HG03432 (cell line): ENCODE results near the gene PDLIM7.

Experiments used
- ATAC-seq: cut with Tn5 transposase; IDR thresholded peaks from one replicate; pipeline ENCODE4 v1.9.1; 2021; ENCODE audit warnings: mild to moderate bottlenecking, moderate library complexity; ENCODE audit not compliant: unreplicated experiment

The PDLIM7 gene

DNA sequence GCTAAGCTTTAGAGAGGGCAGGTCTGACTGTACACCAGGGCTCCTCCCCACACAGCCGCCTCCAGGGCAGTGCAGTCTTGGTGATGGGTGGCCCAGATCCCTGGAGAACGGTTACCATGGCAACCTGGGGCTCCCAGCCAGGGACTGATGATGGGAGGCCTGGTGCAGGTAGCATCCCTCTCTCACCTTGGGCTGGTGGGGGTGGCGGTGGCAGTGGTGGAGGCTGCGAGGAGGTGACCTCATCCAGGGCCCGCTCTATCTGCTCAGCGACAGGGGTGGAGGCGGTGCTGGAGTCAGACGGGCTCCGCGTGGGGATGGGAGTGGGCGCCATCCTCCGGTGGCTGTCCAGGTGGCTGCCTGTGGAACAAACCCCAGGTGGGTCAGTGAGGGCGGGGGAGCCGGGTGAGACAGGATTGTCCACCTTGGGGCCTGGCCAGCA lies 38.5 kb downstream of the PDLIM7 start:
- ATAC-seq, result no peak

DNA sequence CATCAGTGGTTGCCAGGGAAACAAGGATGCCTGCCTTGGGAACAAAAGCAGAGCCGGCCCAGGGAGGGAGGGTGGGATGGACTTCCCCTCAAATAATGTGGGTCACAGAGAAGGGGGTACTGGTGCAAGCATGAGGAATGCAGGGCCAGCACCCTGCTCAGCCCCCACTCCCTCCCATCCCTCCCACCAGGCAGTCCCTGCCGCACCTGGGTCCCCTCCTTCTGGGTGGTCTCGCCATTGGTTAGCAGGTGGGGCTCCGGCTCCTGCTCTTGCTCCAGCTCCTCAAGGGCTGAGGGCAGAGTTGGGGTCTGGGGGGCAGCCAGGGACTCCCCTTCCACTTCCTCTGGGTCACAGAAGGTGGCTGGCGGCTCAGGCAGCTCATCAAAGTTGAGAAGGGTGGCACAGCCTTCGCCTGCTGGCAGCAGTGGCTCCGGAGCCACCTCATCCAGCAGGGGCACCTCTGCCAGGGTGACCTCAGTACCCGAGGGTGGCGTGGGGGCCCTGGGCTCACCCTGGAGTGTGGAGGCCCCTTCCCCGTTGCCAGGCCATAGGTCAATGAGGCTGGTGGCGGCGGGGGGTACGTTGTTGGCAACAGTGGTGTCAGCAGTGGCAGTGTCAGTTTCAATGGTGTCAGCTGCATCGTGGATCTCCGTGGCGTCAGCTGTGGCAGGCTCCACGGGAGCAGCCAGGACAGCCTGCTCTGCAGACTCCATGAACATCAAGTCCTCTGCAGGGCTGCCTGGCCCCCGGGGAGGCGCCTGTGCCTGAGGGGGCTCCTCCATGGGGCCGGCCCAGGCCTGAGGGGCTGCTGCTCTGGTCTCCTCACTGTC lies 39.3 kb downstream of the PDLIM7 start:
- ATAC-seq, result no peak

DNA sequence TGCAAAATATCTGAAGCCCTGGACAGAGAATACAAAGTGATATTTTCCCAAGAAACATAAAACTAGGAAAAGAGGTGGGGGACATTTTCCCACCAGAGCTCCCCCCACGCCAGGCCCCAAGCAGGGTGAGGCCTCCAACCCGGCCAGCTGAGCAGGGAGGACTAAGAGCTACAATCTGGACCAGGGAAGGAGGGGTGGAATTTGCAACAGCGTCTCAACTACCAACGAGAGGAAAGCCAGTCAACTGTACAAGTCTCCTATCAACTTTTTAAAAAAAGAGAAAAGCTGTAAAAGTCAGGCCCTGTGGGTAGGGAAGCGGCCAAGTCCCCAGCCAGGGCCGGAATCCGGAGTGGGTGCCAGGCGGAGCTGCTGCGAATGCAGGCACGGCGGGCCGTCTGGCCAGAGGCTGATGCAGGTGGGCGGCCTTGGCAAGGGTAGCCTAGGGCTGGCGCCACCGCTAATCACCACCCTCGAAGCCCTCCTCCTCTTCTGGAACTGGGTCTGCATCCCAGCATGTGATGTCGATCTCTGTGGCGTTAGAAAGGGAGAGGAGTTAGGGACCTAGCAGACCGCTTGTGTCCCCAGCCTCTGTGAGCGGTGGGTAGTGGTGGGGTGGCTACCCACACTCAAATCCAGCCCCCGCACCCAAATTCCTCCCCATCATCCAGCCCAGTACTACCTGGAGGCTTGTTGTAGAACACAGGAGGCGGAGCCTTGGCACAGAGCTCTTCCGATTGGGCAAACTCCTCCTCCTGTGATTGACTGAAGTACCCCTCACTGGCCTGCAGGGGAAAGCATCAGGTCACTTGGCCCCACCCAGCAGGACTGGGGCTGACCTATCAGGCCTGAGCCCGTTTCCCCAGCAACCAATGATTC lies 40.2 kb downstream of the PDLIM7 start:
- peak; percentile 39 for ATAC-seq

DNA sequence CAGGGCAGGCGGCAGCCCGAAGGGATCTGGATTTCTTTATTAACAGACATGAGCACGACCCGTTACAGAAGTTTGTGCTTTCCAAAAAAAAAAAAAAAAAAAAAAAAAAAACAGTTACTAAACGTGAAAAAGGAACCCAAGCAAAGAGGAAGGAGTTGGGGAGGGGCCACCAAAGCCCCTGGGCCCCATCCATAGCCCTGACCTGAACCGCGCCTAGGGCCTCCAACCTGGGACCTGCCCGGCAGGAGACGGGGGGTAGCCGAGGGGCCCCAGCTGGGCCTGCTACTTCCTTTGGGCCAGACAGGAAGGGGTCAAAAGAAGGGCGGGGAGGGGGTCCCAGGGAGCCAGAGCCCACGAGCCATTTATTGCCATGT lies 40.8 kb downstream of the PDLIM7 start:
- ATAC-seq, result no peak

DNA sequence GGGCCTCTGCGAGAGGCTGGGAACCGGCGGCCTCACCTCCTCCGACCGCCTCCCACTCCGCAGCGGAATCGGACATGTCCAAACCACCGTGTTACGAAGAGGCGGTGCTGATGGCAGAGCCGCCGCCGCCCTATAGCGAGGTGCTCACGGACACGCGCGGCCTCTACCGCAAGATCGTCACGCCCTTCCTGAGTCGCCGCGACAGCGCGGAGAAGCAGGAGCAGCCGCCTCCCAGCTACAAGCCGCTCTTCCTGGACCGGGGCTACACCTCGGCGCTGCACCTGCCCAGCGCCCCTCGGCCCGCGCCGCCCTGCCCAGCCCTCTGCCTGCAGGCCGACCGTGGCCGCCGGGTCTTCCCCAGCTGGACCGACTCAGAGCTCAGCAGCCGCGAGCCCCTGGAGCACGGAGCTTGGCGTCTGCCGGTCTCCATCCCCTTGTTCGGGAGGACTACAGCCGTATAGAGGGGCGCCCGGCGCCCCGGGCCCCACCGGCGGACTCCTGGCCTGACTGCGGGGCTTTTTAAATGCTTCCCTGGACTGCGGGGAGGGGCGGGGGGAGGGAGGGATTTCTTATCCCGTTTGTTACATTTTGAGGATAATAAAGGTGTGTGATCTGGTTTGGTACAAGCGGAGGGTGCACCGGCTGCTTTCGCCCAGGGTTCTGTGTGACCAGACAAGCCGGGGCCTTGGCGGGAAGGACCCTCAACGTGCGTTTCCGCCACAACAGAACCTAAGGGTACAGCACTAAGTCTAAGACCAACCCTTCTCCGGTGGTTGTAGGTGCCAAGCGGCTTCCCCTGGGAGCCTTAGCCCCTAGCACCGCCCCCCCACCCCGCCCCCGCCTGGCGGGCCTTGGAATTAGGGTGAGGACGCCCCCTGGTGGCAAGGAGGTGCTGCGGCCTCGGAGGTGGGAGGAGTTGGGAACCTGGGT lies 41.5 kb downstream of the PDLIM7 start:
- ATAC-seq, result peak; percentile 26

DNA sequence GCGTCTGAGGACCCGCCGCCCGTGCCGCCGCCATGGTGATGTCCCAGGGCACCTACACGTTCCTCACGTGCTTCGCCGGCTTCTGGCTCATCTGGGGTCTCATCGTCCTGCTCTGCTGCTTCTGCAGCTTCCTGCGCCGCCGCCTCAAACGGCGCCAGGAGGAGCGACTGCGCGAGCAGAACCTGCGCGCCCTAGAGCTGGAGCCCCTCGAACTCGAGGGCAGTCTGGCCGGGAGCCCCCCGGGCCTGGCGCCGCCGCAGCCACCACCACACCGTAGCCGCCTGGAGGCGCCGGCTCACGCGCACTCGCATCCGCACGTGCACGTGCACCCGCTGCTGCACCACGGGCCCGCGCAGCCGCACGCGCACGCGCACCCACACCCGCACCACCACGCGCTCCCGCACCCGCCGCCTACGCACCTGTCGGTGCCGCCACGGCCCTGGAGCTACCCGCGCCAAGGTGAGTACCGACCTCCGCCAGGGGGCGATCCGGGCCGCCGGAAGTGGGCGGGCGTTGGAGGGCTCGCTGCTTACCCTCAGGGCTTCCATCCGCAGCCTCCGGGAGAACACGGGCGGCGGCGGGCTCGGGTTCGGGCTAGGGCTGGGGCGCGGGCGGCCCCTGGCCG lies 42.3 kb downstream of the PDLIM7 start:
- peak; percentile 51 for ATAC-seq

DNA sequence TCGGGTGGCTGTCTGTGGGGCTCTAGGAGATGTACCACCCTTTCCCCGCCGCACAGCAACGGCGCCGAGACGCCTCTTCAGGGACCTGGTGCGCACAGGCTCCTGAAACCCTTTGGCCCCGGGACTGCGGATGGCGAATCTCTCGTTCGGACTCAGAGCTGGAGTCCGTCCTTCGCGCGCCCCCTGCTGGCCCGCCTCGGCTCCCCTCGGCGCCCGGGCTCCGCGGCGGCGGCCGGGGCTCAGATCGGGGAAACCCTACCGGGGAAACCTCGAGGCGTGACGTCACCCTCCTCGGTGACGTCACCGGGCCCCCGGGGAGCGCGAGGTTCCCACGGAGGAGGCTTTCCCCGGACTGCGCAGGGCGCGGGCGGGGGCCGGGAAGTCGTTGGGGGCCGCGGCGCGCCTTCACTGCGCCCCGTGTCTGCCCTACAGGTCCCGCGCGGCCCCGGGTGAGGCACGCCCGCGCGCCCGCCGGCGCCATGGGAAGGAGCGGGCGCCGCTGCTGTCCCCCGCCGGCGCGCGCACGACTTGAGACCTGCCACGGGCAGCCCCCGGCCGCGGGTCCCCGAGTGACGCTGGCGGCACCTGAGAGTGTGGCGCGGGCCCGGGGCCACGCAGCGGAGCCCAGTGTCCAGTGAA lies 42.9 kb downstream of the PDLIM7 start:
- peak; percentile 52 for ATAC-seq

DNA sequence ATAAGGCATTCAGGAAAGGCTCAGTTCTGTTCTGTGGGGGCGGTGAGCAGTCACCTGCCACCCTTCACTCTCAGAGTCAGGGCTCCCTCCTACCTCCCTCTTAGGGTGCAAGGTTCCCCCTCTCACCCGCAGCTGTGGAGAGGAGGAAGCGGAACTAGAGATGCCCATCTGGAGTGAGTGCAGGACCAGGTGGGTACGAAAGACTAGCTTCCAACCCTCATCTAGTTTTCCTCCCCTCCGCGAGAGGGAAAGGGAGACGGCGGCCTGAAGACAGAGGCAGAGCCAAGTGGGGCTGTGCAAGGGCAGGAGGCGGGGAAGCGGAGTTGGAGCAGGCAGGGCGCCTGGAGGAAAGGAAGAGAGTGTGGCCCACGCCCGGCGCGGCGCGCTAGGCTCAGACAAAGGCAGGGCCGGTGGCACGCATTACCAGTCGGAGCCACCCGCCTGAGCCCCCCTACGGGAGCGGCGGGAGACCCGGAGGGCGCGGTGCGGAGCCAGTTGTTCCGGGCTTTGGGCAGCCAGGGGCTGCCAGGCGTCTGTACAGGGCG lies 43.5 kb downstream of the PDLIM7 start:
- ATAC-seq, result peak; percentile 1

DNA sequence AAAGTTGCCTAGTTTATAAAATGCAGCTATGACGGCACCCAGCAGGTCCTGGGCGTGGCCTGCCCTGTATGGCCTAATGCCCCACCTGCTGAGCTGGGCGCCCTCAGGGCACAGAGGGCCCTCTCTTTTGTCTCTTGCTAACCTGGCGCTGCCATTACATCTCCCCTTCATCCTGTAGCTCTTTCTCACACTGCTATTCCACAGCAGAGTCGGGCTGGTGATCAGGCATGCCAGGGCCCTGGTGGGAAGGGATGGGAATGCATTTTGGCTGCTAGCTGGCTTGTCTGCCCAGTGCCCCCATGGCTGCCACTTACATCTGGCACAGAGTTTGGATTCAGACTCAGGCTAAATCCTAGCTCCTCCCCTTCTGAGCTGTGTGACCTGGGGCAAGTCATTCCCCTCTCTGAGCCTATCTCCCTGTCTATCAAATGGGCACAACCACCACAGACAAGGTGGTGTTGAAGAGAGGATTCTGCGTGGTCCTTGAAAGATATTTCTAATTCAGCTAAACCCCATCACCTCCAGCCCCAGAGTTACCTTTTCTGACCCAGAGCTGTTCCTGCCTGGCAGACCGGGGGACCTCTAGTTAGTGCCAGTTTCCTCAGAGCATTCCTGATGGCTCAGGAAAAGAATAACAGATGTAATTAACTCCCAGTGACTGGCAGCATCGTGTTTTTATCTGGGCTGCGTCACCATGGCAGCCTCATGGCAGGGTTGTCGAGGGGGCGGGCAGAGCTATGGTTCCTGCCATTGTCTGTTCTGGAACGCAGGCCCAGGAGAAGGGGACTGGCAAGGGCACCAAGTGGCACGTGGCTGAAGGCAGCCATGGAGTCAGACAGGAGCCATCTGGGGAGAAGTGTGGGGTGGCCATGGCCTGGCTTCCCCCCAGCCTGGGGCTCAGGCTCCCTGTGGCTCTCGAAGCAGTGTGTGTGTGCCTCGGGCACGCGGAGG lies 44.4 kb downstream of the PDLIM7 start:
- ATAC-seq, result no peak

DNA sequence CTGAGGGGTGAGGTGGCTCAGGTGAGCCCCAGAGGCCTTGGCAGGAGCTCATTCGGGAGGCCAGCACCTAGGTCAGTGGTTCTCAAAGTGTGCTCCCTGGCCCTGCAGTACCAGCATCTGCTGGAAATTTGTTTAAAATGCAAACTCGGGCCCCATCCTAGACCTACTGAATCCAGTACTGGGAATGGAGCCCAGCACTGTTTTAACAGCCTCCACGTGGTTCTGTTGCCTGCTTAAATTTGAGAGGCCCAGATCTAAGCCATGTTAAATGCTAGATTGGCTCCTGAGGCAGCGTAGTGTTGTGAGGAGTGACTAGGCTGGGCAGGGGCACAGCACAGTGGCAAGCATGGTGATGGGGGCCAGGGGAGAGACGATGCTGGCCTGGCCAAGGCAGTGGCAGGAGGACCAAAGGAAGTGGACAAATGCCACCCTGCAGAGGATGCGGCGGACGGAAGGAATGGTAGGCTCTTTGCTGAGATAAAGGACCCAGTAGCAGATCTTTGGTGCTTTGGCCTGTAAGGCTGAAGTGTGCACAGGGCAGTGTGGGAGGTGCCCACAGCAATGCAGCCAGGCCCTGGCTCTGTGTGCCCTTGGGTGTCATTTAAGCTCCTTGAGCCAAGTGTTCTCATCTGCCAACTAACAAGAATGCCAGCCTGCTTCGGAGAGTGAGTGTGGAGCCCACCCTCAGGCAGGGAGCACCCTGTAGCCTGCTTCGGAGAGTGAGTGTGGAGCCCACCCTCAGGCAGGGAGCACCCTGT lies 46.6 kb downstream of the PDLIM7 start:
- ATAC-seq, result no peak

DNA sequence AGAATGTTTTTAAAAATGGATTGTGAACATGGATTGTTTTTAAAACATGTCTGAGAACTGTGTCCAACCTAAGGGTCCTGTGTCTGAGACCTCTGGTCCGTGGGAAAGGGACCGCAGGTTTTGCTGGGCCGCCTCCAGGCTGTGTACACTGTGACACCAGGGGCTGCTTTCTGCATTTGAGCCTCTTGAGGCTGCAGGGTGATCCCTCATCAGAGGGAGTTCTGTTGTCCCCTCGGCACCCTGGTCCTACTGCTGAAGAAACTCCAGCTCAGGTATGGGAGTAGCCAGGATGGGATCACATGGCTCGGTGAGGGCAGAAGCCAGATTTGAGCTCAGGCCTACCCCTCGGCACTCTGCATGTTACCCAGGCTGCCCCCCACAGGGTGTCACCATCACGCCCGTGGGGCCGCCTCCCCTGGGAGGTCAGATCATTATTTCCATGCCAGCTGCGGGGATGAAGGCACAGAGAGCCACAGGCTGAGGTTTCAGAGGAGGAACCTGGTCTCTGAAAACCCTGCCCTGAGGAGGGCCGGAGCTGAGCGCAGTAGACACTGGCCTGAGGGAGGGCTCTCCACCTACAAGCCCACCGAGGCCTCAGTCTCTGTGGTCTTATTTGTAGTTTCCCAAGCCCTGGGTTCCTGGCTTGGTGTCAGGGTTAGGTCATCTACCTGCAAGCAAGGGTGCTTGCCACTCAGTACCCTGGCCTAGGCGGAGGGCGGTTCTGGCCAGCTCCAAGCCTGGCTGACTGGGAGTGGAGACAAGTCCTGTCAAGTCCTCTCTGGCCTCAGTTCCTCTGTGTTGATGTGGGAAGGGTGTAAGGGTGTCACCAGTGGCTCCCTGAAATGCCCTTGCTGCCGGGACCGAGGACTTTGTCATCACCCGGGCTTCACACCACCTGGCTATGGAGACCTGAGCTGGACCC lies 48.0 kb downstream of the PDLIM7 start:
- no peak for ATAC-seq

DNA sequence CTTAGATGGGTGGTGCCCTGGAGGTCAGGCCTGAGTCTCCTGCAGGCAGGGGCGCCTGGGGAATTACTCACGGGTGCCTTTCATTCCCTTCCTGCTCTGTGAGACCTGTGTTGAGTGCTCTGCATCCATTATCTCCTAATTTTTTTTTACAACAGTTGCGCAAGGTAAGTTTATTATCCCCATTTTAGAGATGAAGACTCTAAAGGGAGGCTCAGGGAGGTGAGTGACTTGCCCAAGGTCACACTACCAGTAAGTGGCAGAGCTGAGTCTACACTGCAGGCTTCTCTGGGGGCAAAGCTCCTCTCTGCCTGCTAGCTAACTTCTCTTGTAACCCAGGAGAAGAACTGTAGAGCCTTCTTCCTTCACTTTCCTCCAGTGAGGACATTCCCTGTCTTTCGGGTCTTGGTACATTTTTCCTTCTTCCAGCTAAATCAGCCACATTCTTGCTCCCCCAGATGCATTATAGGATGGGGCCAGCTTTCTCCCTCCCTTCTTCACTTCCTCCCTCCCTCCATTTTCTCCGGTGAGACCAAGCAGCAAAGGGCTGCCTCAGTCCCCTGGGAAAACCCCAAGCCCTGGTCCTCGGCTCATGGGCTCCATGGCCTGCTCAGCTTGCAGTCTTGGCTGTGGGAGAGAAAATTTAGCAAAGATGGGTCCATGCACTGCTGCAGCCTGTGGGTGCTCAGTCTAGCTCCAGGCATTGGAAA lies 49.0 kb downstream of the PDLIM7 start:
- ATAC-seq, result no peak

DNA sequence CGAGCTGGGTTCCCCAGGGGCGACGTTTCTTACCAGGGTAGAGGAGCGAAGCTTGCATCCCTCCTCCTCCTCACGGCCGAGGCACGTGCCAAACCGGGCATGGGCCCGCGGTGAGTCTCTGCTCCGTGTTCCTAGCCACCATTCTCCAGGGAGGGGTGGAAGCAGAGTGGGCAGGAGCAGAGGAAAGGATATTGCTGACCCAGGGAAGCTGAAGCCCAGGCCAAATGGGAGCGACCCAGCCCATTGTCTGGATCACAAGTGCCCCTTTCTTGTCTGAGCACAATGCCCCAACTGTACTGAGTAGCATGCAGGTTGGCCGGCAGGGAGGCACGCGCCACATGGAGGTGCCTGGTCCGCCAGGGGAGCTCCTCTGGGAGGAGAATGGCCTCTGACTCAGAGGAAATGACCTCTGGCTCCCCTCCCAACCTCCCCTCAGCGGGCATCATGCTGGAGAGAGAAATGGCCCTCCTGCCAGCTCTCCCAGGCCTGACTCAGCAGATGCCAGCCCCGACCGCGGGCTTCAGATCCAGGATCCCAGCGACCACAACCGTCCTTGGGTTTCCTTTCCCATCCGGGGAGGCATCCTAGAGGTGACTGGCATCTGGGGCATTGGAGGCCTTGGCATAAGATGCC lies 49.7 kb downstream of the PDLIM7 start:
- no peak for ATAC-seq

DNA sequence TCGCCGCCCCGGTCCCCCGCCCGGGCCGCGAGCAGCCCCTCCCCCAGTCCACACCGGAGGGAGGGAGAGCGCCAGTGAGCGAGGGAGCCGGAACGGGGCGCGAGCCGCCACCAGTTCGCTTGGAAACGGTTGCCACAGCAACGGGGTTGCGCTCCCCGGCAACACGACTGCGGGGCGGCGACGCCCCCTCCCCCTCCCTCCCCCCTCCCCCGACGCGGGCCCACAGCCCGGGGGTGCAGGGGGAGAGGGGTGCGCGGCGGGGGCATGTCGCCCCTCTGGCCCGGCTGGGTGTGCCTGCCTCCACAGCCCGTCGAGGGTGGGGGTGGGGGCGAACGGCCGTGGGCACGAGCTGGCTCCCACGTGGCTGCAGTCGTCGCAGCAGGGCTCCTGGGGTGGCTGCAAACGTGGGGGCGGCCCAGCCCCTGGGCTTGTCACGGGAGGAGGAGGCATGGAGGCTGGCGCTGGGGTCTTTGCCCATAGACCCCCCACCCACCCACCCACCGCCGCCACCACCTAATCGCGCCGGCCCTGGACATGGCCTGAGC lies 50.3 kb downstream of the PDLIM7 start:
- ATAC-seq, result peak; percentile 47
